ENCODE results near the gene ENOX1.

Gene ENOX1

GRCh38 chr13:43301346-43301969 lies 485.3 kb downstream of the ENOX1 start:
- no peak for DNase-seq

GRCh38 chr13:43300865-43301264 lies 485.9 kb downstream of the ENOX1 start:
- DNase-seq: no peak

DNA sequence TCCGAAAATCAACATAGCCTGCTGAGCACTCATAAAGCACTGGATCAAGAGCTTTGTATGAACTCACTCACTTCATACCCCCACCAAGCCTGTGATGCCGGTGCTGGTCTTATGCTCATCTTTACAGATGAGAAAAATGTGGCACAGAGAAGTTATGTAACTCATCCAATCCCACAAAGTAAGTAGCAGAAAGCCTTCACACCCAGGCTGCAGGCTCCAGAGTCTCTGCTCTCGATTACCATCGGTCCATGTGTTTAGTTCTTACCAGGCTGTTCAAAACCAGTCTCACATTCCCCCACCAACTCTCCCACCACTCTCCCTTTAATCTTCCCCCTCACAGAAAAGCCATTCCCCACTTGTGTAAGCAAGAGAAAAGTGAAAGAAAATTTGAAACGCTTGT lies 487.4 kb downstream of the ENOX1 start:
- no peak for DNase-seq

- no peak for DNase-seq
Measured at GRCh38 chr13:43298816-43299215, 488.0 kb downstream of the ENOX1 start.

GRCh38 chr13:43297967-43298678 lies 488.6 kb downstream of the ENOX1 start:
- no peak for DNase-seq

DNA sequence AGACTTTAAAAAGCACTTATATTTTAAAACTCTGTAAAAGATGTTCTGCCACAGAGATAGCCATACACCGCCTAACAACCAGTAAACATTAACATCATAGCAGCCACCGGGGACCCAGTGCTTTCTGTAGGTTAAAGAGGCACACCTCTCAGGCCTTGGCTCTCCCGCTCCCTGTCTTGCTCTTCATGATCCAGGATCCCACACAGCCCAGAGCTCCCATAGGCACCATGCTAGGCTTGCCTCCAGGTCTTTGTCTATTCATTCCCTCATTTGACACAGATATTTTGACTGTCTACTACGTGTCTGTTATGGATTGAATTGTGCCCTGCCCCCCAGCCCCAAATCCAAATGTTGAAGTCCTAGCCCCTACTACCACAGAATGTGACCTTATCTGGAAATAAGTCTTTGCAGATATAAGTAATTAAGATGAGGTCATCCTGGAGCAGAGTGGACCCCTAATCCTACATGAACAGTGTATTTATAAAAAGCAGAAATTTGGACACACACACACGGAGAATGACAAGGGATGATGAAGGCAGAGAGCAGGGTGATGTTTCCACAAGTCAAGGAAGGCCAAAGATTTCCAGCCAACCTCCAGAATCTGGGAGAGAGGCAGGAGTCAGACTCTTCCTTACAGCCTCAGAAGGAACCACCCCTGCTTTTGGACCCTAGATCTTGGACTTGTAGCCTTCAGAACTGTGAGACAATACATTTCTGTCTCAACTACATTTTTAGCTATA lies 490.8 kb downstream of the ENOX1 start:
- DNase-seq: no peak

DNA sequence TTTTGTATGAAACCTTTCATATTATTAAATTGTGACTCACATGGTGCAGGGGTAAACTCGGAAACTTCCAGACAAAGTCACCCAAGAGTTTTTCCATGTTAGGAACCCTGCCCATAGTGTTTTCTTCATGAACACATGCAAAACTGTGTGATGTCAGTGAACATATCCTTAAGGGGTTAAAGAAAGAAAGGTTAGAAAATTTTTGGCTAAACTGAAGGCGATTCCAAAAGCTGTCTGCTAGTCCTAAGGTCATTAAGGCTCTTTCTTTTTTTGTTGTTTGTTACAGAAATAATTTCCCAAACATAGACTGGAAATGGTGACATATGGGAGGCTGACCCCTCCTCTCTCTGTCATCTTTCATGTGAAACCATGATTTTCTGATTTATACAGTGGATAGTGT lies 491.5 kb downstream of the ENOX1 start:
- DNase-seq: no peak

- no peak for DNase-seq
Measured at GRCh38 chr13:43294412-43294811, 492.4 kb downstream of the ENOX1 start.

DNA sequence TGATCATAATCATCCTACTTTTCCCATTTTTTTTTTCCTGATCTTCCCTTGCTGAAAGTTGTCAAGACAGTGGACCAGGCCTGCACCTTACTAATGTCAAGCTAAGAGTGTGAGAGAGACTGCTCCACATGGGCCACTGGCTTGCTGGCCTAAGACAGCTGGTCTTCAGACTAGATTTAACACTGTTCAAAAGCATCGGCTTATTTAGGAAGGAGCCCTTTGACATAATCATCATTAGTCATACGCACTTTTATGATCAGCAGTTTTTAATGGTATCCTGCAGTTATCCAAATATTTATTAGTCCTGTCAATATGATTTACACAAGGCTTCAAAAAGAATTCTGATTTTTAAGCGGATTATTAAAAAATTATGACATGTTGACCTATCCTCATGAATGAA lies 492.8 kb downstream of the ENOX1 start:
- no peak for DNase-seq

GRCh38 chr13:43293561-43293960 lies 493.2 kb downstream of the ENOX1 start:
- no peak for DNase-seq

GRCh38 chr13:43293008-43293407 lies 493.8 kb downstream of the ENOX1 start:
- DNase-seq: no peak

DNA sequence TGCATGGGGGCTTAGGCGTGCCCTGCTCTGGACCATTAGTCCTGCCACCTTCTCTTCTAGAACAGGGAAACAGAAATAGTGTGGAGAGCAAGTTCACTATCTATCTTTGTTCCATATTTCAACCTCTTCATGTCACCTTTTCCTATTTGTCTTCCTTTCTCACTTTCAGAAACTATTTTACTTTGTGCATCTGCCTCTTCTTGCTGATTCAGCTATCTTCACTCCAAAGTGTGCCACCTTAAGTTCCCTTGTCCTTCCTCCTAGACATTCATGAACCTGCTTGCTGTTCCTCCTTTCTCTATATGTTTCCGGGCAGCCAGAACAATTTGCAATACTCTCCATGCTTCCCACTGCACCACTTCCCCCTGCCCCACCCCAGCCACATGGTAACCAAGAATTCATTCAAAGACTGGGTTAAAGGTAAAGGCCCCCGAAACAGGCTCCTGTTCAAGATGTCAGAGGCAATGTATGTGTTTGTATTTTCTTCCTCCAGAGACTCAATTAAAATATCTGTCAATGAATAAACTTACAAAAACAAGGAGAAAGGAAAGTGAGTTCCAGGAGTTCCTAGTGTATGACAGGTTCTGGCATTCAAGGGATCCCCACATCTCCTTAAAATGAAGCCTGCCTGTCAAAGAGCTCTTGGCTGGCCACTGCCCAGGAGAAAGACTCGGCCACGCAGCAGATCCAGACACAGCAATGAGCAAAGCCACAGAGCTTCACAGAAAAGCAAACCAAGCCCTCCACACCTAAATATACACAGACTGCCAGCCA lies 495.3 kb downstream of the ENOX1 start:
- DNase-seq: no peak

GRCh38 chr13:43289470-43290255 lies 497.1 kb downstream of the ENOX1 start:
- DNase-seq: no peak

DNA sequence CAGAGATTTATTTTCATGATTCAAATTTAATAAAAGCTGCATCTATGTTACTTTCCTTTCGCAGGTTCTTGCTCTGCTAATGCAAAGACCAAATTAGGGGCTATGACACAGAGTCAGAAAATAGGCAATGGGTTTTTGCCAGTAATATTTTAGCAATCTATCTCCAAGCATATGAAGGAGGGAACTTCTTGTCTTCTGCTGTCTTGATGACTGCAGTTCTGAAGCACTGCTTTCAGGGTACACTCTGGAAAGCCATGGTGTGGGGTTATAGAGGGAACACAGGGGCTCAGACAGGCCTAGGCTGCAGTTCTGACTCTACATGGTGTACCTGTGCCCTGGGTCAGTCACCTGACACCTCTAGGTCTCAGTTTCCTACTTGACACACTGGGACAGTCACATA lies 500.0 kb downstream of the ENOX1 start:
- no peak for DNase-seq

- no peak for DNase-seq
Measured at GRCh38 chr13:43285933-43286597, 500.7 kb downstream of the ENOX1 start.

DNA sequence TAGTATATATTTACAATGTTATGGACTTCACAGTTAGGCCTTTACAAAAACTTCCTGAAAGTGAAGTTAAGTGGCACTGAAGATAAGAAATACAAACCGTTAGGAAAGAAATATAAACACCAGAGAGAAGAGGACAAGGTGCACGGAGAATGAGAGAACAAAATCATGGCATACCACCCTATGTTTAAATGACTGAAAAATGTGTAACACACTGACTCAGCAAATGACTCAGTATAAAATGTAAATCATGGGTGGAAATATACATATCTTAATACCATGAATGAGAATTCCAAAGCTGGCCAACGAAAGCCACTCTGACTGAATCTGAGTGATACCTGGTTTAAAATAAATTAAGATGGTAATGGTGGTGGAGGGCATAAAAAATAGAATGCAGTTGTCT lies 502.6 kb downstream of the ENOX1 start:
- no peak for DNase-seq

- DNase-seq: no peak
Measured at GRCh38 chr13:43279696-43280095, 507.1 kb downstream of the ENOX1 start.

DNA sequence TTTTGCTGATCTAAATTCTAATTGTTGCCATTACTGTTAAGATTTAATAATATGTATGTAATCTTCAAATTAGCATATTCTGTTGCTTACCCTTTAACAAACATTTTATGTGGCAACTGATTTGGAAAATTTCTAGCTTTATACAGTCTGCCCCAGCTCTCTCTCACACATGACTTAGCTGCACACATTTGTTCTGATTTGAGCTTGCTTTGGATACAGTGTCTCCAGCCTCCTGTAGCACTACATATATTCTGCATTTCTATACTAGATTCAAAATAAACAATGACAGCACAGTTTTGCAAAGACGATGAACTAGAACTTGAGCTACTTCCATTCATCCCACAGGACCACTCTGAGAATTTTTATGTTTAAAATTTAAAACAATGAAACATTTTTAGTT lies 508.6 kb downstream of the ENOX1 start:
- no peak for DNase-seq

DNA sequence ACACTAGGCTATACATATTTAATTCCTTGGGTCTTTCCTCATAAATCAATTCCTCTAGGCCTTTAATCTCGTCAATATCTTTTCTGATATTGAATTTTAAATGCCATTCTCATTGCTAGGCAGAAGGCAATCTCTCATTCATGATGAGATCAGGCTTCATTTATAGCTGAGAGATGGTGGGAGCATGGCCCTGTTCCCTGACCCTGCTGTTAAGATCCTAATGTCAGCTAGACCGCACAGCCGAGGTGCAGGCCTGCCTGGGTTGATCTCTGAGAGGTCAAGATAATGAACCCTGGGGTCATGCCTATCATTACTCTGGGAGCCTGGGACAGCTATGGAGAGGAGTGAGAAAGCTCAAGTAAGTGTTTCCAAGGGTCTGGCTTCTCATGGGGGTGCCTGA lies 509.6 kb downstream of the ENOX1 start:
- DNase-seq: no peak

DNA sequence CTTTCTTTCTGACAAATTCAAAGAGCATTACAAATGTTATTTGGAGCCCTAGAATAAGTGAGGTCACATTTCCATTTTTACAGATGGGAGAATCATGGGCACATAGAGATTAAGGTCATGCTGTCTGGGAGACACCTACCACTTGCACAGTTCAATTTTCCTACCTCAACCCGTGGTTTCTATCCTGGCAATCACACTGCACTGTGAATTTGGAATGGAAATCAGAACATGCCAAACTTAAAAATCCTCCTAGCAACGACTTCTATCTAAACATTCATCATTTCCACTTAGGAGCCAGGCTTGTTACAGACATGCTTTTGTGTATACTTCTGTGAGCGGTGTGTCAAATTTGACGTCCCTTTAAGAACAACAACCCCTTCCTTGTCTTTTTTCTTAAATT lies 511.9 kb downstream of the ENOX1 start:
- no peak for DNase-seq

GRCh38 chr13:43273362-43273761 lies 513.4 kb downstream of the ENOX1 start:
- DNase-seq: no peak

DNA sequence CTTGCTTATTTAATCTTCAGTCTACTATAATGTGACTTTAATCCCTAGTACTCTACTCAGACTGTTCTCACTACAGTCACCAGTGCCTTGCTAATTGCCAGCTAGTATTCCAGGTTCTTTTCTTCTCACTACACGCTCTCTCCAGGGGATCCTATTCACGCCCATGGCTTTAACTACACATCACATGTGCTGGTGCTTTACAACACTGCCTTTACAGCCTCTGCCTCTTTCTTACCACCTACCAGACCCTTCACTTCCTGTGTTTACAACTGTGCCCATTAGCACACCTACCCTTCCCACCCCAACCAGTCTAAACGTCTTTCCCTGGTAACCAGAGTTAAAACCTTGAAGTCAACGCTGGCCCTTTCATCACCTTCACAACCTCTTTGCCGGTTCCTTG lies 513.9 kb downstream of the ENOX1 start:
- no peak for DNase-seq
